ENCODE results near the gene UBR1. TPM values are rescaled to one million over a fixed set of nuclear protein-coding genes. Genes with fewer than 3 reads are reported as not detected.
A peak's percentile ranks its signal among the peaks of the same experiment; 100 is the strongest.

UBR1 gene
- total and polyA plus RNA-seq, 5 donors from 2014 or later, result 15.9 to 48.2 (median 18.2) TPM

GRCh38 chr15:42919308-42919707 is 186.5 kb downstream of the UBR1 start:
- Mint-ChIP-seq H3K27me3 (no peaks in the 10 kb centered on the region), H3K36me3 (no peaks in the 10 kb centered on the region), H3K4me3 (peak overlapping the region; percentile 83 to 98 (median 97)), H3K9me3 (peaks cover 0 to 1% (median 0%) of the 10 kb centered on the region in 7 donors), H3K27ac (peak overlapping the region; percentile 78 to 97 (median 81)), H3K4me1 (peaks cover 14 to 44% (median 30%) of the 10 kb centered on the region in 4 donors)
- ATAC-seq (ENCODE audit: low read depth in 2 of 2), result no peak
- H3K4me3 ChIP-seq (ENCODE audit: low read depth, low read length), result peak overlapping the region; percentile 90
- H3K27me3 ChIP-seq (ENCODE audit: control insufficient read depth, insufficient read depth, low read length), result no peaks in the 10 kb centered on the region
- H3K27ac ChIP-seq (ENCODE audit: insufficient read depth, low read length, poor library complexity, severe bottlenecking), result no peak overlapping the region
- peaks cover 29% of the 10 kb centered on the region for H3K4me1 ChIP-seq (ENCODE audit: control insufficient read depth, insufficient read depth, low read length, poor library complexity, severe bottlenecking)
- DNase-seq, result peak in 2 of 3 donors; percentile 1 to 23
- no peaks in the 10 kb centered on the region for H3K9me3 ChIP-seq (ENCODE audit: control insufficient read depth in 2 of 2, low read length in 2 of 2)
- no peaks in the 10 kb centered on the region for H3K36me3 ChIP-seq (ENCODE audit: control insufficient read depth, insufficient read depth, low read length)

GRCh38 chr15:42918047-42918446 is 187.8 kb downstream of the UBR1 start:
- no peak for ATAC-seq (ENCODE audit: low read depth in 2 of 2)

GRCh38 chr15:42915654-42916315 is 190.1 kb downstream of the UBR1 start:
- ATAC-seq (ENCODE audit: low read depth in 2 of 2) (no peak), DNase-seq (no peak)
- Histone ChIP-seq H3K9me3 (ENCODE audit: control insufficient read depth in 2 of 2, low read length in 2 of 2) (no peaks in the 10 kb centered on the region), H3K27me3 (ENCODE audit: control insufficient read depth, insufficient read depth, low read length) (no peaks in the 10 kb centered on the region), H3K4me1 (ENCODE audit: control insufficient read depth, insufficient read depth, low read length, poor library complexity, severe bottlenecking) (peaks cover 19% of the 10 kb centered on the region), H3K27ac (ENCODE audit: insufficient read depth, low read length, poor library complexity, severe bottlenecking) (no peak overlapping the region), H3K36me3 (ENCODE audit: control insufficient read depth, insufficient read depth, low read length) (no peaks in the 10 kb centered on the region), H3K4me3 (ENCODE audit: low read depth, low read length) (no peak overlapping the region)
- Mint-ChIP-seq H3K27ac (no peak overlapping the region), H3K27me3 (no peaks in the 10 kb centered on the region), H3K9me3 (peaks cover 0 to 1% (median 0%) of the 10 kb centered on the region in 7 donors), H3K4me1 (peaks cover 14 to 48% (median 33%) of the 10 kb centered on the region in 4 donors), H3K4me3 (peak overlapping the region in 2 of 4 donors; percentile 16 to 26), H3K36me3 (no peaks in the 10 kb centered on the region)

More at GRCh38 chr15:42918047-42918446, 187.8 kb downstream of the UBR1 start:
- no peak overlapping the region for H3K27ac ChIP-seq (ENCODE audit: insufficient read depth, low read length, poor library complexity, severe bottlenecking)
- H3K9me3 Mint-ChIP-seq, result peaks cover 0 to 1% (median 0%) of the 10 kb centered on the region in 7 donors
- H3K27me3 ChIP-seq (ENCODE audit: control insufficient read depth, insufficient read depth, low read length), result no peaks in the 10 kb centered on the region
- no peaks in the 10 kb centered on the region for H3K36me3 ChIP-seq (ENCODE audit: control insufficient read depth, insufficient read depth, low read length)
- H3K4me3 ChIP-seq (ENCODE audit: low read depth, low read length), result no peak overlapping the region
- H3K27me3 Mint-ChIP-seq, result no peaks in the 10 kb centered on the region
- H3K4me1 Mint-ChIP-seq, result peaks cover 14 to 46% (median 30%) of the 10 kb centered on the region in 4 donors
- no peak for DNase-seq
- no peak overlapping the region for H3K27ac Mint-ChIP-seq
- H3K4me1 ChIP-seq (ENCODE audit: control insufficient read depth, insufficient read depth, low read length, poor library complexity, severe bottlenecking), result peaks cover 29% of the 10 kb centered on the region
- no peaks in the 10 kb centered on the region for H3K36me3 Mint-ChIP-seq
- peak overlapping the region in 2 of 4 donors; percentile 14 to 39 for H3K4me3 Mint-ChIP-seq
- no peaks in the 10 kb centered on the region for H3K9me3 ChIP-seq (ENCODE audit: control insufficient read depth in 2 of 2, low read length in 2 of 2)

- Mint-ChIP-seq H3K4me1 (peaks cover 19 to 49% (median 34%) of the 10 kb centered on the region in 4 donors), H3K36me3 (no peaks in the 10 kb centered on the region), H3K27me3 (no peaks in the 10 kb centered on the region), H3K4me3 (peak overlapping the region in 1 of 4 donors; percentile 26), H3K9me3 (peaks cover 0 to under 1% (median 0%) of the 10 kb centered on the region in 7 donors), H3K27ac (peak overlapping the region in 1 of 3 donors; percentile 21)
- ATAC-seq (ENCODE audit: low read depth in 2 of 2) (no peak), DNase-seq (no peak)
- Histone ChIP-seq H3K4me1 (ENCODE audit: control insufficient read depth, insufficient read depth, low read length, poor library complexity, severe bottlenecking) (peaks cover 17% of the 10 kb centered on the region), H3K27me3 (ENCODE audit: control insufficient read depth, insufficient read depth, low read length) (no peaks in the 10 kb centered on the region), H3K4me3 (ENCODE audit: low read depth, low read length) (no peak overlapping the region), H3K27ac (ENCODE audit: insufficient read depth, low read length, poor library complexity, severe bottlenecking) (no peak overlapping the region), H3K36me3 (ENCODE audit: control insufficient read depth, insufficient read depth, low read length) (no peaks in the 10 kb centered on the region), H3K9me3 (ENCODE audit: control insufficient read depth in 2 of 2, low read length in 2 of 2) (no peaks in the 10 kb centered on the region)
Observed at GRCh38 chr15:42914728-42915497, 190.9 kb downstream of the UBR1 start.

GRCh38 chr15:42911058-42911592 is 194.7 kb downstream of the UBR1 start:
- H3K27ac ChIP-seq (ENCODE audit: insufficient read depth, low read length, poor library complexity, severe bottlenecking), result no peak overlapping the region
- DNase-seq, result no peak
- H3K36me3 ChIP-seq (ENCODE audit: control insufficient read depth, insufficient read depth, low read length), result no peaks in the 10 kb centered on the region
- Mint-ChIP-seq H3K9me3 (no peaks in the 10 kb centered on the region), H3K4me1 (peaks cover 27 to 50% (median 36%) of the 10 kb centered on the region in 4 donors), H3K36me3 (peaks cover 7% of the 10 kb centered on the region), H3K4me3 (no peak overlapping the region), H3K27ac (peak overlapping the region in 2 of 3 donors; percentile 54 to 75), H3K27me3 (no peaks in the 10 kb centered on the region)
- no peaks in the 10 kb centered on the region for H3K4me1 ChIP-seq (ENCODE audit: control insufficient read depth, insufficient read depth, low read length, poor library complexity, severe bottlenecking)
- no peak for ATAC-seq (ENCODE audit: low read depth in 2 of 2)
- no peaks in the 10 kb centered on the region for H3K9me3 ChIP-seq (ENCODE audit: control insufficient read depth in 2 of 2, low read length in 2 of 2)
- H3K4me3 ChIP-seq (ENCODE audit: low read depth, low read length), result no peak overlapping the region
- H3K27me3 ChIP-seq (ENCODE audit: control insufficient read depth, insufficient read depth, low read length), result no peaks in the 10 kb centered on the region

- H3K4me1 ChIP-seq (ENCODE audit: control insufficient read depth, insufficient read depth, low read length, poor library complexity, severe bottlenecking), result no peaks in the 10 kb centered on the region
- peaks cover 23 to 40% (median 29%) of the 10 kb centered on the region in 4 donors for H3K4me1 Mint-ChIP-seq
- no peak for DNase-seq
Observed at GRCh38 chr15:42908538-42908937, 197.3 kb downstream of the UBR1 start.

GRCh38 chr15:42903388-42904324 is 202.2 kb downstream of the UBR1 start:
- no peak overlapping the region for H3K27ac ChIP-seq (ENCODE audit: insufficient read depth, low read length, poor library complexity, severe bottlenecking)
- H3K9me3 Mint-ChIP-seq, result no peaks in the 10 kb centered on the region
- DNase-seq, result no peak
- no peaks in the 10 kb centered on the region for H3K9me3 ChIP-seq (ENCODE audit: control insufficient read depth in 2 of 2, low read length in 2 of 2)
- no peaks in the 10 kb centered on the region for H3K4me1 ChIP-seq (ENCODE audit: control insufficient read depth, insufficient read depth, low read length, poor library complexity, severe bottlenecking)
- H3K27me3 ChIP-seq (ENCODE audit: control insufficient read depth, insufficient read depth, low read length), result no peaks in the 10 kb centered on the region
- H3K36me3 ChIP-seq (ENCODE audit: control insufficient read depth, insufficient read depth, low read length), result no peaks in the 10 kb centered on the region
- ATAC-seq (ENCODE audit: low read depth in 2 of 2), result no peak
- no peak overlapping the region for H3K4me3 ChIP-seq (ENCODE audit: low read depth, low read length)
- H3K4me3 Mint-ChIP-seq, result no peak overlapping the region
- peaks cover 10 to 21% (median 16%) of the 10 kb centered on the region in 4 donors for H3K4me1 Mint-ChIP-seq
- peaks cover 7% of the 10 kb centered on the region for H3K36me3 Mint-ChIP-seq
- peak overlapping the region in 1 of 3 donors; percentile 7 for H3K27ac Mint-ChIP-seq
- H3K27me3 Mint-ChIP-seq, result no peaks in the 10 kb centered on the region

More at GRCh38 chr15:42908538-42908937, 197.3 kb downstream of the UBR1 start:
- Mint-ChIP-seq H3K27ac (no peak overlapping the region), H3K9me3 (no peaks in the 10 kb centered on the region), H3K27me3 (no peaks in the 10 kb centered on the region), H3K4me3 (no peak overlapping the region), H3K36me3 (peaks cover 7% of the 10 kb centered on the region)
- Histone ChIP-seq H3K27me3 (ENCODE audit: control insufficient read depth, insufficient read depth, low read length) (no peaks in the 10 kb centered on the region), H3K9me3 (ENCODE audit: control insufficient read depth in 2 of 2, low read length in 2 of 2) (no peaks in the 10 kb centered on the region), H3K4me3 (ENCODE audit: low read depth, low read length) (no peak overlapping the region), H3K36me3 (ENCODE audit: control insufficient read depth, insufficient read depth, low read length) (no peaks in the 10 kb centered on the region), H3K27ac (ENCODE audit: insufficient read depth, low read length, poor library complexity, severe bottlenecking) (no peak overlapping the region)
- ATAC-seq (ENCODE audit: low read depth in 2 of 2), result no peak

Data from CD4-positive, CD25-positive, alpha-beta regulatory T cell (primary cell).